Rectal smooth muscle tissue (tissue), 1 donor: ENCODE data around the gene ST3GAL5.

Experiments
- H3K27ac ChIP-seq: one replicate; pipeline ENCODE4 v1.7.0; 2013; ENCODE audit warnings: low read depth, low read length, inconsistent platforms
- H3K27me3 ChIP-seq: one replicate; pipeline ENCODE4 v1.7.0; 2013; ENCODE audit warnings: low read length; ENCODE audit not compliant: control insufficient read depth, insufficient read depth
- H3K36me3 ChIP-seq: one replicate; pipeline ENCODE4 v1.7.0; 2013; ENCODE audit warnings: low read length; ENCODE audit not compliant: control insufficient read depth, insufficient read depth
- H3K4me1 ChIP-seq: one replicate; pipeline ENCODE4 v1.7.0; 2013; ENCODE audit warnings: low read length; ENCODE audit not compliant: control insufficient read depth, insufficient read depth
- H3K4me3 ChIP-seq: one replicate; pipeline ENCODE4 v1.7.0; 2013; ENCODE audit warnings: low read length
- H3K9ac ChIP-seq: one replicate; pipeline ENCODE4 v1.7.0; 2013; ENCODE audit warnings: low read length

Gene ST3GAL5

DNA sequence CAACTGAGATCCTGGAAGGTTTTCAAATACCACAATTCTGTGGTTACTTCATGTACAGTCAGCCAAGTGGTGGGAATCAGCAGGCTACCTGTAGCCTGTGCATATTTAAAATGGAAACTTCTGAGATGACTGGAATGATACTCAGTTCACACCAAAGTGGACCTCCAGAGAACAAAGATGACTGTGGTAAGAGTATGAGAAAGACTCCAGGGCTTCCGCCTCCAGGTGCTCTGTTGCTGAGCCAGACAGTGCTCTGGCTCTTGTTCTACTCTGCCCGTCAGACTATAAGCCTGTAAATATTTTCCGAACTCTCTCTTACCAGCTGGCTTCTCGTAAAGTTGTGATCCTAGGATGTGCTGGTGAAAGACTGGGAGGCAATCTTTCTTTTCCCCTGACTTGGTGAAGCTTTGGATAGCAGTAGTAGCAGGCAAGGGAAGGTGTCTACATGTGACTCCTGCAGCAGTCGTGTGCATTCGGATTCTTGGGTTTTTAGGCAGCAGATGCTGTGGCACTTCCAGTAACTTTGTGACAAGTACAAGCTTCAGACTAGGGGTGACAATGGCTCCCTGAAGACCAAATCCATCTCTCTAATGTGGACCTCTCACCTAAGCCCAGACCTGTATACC is 23.1 kb downstream of the ST3GAL5 start:
- H3K4me3 ChIP-seq = no peak overlapping the region
- no peak overlapping the region for H3K27ac ChIP-seq
- no peaks in the 10 kb centered on the region for H3K36me3 ChIP-seq
- H3K9ac ChIP-seq = no peak overlapping the region
- no peaks in the 10 kb centered on the region for H3K4me1 ChIP-seq
- H3K27me3 ChIP-seq = no peaks in the 10 kb centered on the region

GRCh38 chr2:85864654-85865053 is 24.1 kb downstream of the ST3GAL5 start:
- H3K27ac ChIP-seq = no peak overlapping the region
- H3K36me3 ChIP-seq = no peaks in the 10 kb centered on the region
- H3K27me3 ChIP-seq = no peaks in the 10 kb centered on the region
- H3K9ac ChIP-seq = no peak overlapping the region
- no peak overlapping the region for H3K4me3 ChIP-seq
- no peaks in the 10 kb centered on the region for H3K4me1 ChIP-seq

DNA sequence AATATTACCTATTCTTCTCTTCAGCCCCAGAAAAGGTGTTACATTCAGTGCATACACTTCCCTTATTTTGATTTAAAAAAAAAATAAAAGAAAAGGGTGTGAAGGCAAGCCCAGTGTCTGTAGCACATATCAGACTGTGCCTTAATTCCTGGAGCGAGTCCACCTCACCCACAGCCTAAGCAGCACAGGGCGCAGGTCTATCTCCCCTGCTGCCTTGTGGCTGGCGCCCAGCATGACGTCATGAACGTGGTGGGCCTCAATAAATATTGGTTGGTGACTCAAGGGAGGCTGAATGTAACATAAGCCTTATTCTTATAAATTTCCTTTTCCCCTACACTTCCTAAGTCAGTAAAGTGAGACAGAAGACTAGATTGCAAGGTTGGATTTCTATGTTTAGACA is 26.4 kb downstream of the ST3GAL5 start:
- Histone ChIP-seq H3K4me3 (no peak overlapping the region), H3K27me3 (no peaks in the 10 kb centered on the region), H3K4me1 (no peaks in the 10 kb centered on the region), H3K36me3 (peaks cover 2% of the 10 kb centered on the region), H3K27ac (no peak overlapping the region), H3K9ac (no peak overlapping the region)

- Histone ChIP-seq H3K4me1 (no peaks in the 10 kb centered on the region), H3K9ac (no peak overlapping the region), H3K4me3 (no peak overlapping the region), H3K27ac (no peak overlapping the region), H3K27me3 (no peaks in the 10 kb centered on the region), H3K36me3 (peaks cover 2% of the 10 kb centered on the region)
Measured at GRCh38 chr2:85861650-85862049, 27.1 kb downstream of the ST3GAL5 start.

DNA sequence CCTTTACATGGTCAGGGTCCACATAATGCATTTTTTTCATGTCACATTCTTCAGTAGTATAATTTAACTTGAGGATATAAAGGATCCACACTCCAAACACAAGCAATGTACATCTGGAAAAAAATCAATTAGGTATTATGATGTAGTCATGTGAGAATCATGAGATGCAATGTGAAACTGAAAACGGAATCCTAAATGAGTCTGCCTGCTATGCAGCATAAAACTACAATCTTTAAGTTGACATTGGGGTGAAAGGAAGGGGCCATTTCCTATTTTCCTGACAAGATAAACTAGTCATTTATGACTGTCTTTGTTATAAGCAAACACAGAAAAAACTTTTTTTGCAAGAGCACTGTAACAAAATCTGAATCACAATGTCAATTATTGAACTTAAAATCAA is 27.6 kb downstream of the ST3GAL5 start:
- no peaks in the 10 kb centered on the region for H3K4me1 ChIP-seq
- H3K36me3 ChIP-seq = peaks cover 2% of the 10 kb centered on the region
- H3K9ac ChIP-seq = no peak overlapping the region
- H3K27ac ChIP-seq = no peak overlapping the region
- no peak overlapping the region for H3K4me3 ChIP-seq
- no peaks in the 10 kb centered on the region for H3K27me3 ChIP-seq

DNA sequence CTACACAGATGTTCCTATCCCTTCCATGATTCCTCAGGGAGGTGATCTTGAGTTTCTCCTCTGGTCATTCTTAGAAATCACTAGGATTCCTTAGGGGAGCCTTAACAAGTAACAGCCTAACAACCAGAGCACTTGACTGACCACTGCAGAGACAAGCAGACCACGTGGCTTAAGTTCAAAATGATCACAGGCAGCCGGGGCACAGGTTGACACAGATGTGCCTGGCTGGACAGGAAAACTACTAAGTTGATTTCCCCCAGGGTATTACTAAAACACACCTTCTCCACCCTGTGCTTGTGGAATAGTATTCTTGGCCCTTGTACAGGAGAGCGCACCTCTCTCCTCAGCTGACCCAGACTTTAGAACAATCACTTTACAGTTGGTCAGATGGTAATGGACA is 29.9 kb downstream of the ST3GAL5 start:
- H3K4me1 ChIP-seq = no peaks in the 10 kb centered on the region
- H3K27ac ChIP-seq = no peak overlapping the region
- no peak overlapping the region for H3K9ac ChIP-seq
- no peak overlapping the region for H3K4me3 ChIP-seq
- peaks cover 2% of the 10 kb centered on the region for H3K36me3 ChIP-seq
- no peaks in the 10 kb centered on the region for H3K27me3 ChIP-seq

GRCh38 chr2:85854897-85855296 is 33.9 kb downstream of the ST3GAL5 start:
- H3K27ac ChIP-seq = no peak overlapping the region
- H3K27me3 ChIP-seq = no peaks in the 10 kb centered on the region
- peaks cover 2% of the 10 kb centered on the region for H3K36me3 ChIP-seq
- no peak overlapping the region for H3K9ac ChIP-seq
- H3K4me3 ChIP-seq = no peak overlapping the region
- H3K4me1 ChIP-seq = peaks cover 5% of the 10 kb centered on the region

DNA sequence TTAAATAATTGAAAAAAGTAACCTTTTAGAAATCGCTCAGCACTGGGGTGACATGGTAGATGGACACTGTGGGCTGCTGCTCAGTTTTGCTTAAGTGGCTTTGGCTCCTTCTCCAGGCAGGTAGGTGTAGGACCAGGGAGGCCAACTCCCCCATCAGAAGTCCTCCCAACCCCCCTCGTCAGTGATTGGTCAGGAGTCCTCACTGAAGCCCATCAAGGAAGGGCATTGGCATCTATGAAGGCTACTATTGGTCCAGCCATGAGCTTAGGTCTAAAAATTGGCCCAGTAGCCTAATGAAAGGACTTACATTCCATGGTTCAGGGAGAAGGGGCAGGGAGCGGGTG is 34.7 kb downstream of the ST3GAL5 start:
- H3K4me3 ChIP-seq = peak overlapping the region; percentile 12
- no peak overlapping the region for H3K9ac ChIP-seq
- H3K36me3 ChIP-seq = peaks cover 2% of the 10 kb centered on the region
- no peak overlapping the region for H3K27ac ChIP-seq
- no peaks in the 10 kb centered on the region for H3K27me3 ChIP-seq
- H3K4me1 ChIP-seq = peaks cover 5% of the 10 kb centered on the region

DNA sequence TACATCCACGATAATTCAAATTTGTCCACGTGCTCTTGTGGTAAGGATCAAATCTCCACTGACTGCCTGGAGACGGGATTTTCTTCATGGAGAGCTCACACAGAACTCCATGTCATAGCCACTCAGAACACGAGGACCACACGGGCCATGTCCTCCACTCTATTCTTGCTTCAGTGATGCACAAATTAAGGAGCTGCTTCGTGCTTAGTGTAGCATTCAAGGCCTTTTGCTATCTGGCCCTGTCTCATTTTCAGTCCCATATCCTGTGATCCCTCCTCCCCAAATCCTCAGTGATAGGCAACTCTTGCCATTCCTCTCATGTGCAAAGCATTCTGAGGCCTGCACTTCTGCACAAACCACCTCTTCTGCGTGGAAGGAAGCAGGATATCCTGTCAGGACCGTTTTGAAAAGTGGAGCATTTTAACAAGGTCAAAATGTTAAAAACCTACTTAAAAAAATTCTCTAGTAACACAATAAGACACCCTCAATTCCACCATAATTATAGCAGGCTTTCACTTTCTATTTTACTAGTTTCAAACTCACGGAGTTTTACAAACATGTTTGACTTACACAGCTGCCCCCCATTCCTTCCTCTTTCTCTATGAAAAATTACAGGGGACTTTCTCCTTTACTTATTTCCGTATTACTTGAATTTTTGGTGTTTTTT is 35.2 kb downstream of the ST3GAL5 start:
- Histone ChIP-seq H3K9ac (no peak overlapping the region), H3K4me1 (peaks cover 5% of the 10 kb centered on the region), H3K27me3 (no peaks in the 10 kb centered on the region), H3K36me3 (no peaks in the 10 kb centered on the region), H3K27ac (no peak overlapping the region), H3K4me3 (peak overlapping the region; percentile 1)

DNA sequence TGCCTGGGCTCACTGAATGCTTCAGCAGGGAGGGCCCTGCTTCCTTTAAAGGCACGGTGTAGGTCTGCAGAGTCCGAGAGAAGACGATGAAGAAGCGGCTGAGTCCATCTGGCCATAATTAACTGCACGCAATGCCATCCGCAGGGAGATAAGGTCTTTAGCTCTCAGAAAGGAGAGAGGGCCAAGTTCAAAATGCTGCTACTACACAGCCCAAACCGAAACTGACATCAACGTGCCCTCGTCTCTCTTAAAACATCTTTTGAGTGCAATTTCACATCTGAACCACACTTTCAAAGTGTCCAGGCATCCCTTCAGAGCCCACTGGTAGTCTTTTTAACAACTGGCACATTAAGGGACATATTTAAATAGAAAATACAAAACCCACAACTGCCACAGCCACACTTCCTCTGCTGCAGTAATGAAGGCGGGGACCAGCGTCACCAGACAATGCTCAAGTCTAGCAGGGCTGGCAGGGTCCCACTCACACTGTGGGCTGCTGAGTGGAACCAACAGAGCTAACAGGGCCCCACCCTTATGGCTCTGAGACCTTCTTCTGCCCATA is 35.8 kb downstream of the ST3GAL5 start:
- no peaks in the 10 kb centered on the region for H3K36me3 ChIP-seq
- H3K27ac ChIP-seq = no peak overlapping the region
- peaks cover 5% of the 10 kb centered on the region for H3K4me1 ChIP-seq
- H3K27me3 ChIP-seq = no peaks in the 10 kb centered on the region
- H3K4me3 ChIP-seq = peak overlapping the region; percentile 2
- no peak overlapping the region for H3K9ac ChIP-seq

DNA sequence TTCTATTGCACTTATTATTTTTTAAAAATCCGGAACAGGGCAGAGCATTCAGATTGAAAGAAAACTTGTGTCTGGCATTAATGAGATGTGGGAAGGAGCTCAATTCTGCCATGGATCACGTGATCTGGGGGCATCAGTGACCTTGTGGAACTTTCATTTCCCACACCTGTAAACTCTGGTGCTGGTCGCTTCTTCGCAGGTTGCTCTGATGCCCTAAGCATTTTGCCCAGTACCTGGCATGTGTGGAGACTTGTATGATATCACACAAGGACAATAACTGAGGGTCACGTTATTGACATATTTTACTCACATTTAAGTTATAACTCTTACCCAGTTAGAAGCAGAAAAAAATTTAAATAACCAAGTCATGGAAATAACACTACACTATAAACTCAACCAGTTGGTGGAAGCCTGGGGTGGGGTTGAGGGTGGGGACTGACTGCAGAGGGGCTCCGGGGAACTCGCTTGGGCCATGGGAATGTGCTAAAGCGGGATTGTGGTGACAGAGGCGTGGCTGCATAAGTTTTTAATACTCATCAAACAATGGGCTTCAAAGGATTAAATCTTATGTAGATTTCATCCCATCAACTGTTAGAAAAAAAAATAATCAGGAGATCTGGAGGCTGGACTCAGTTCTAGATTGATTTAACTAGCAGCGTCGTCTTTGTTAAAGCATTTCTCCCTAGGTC is 36.5 kb downstream of the ST3GAL5 start:
- no peak overlapping the region for H3K27ac ChIP-seq
- peaks cover under 1% of the 10 kb centered on the region for H3K36me3 ChIP-seq
- H3K9ac ChIP-seq = no peak overlapping the region
- no peaks in the 10 kb centered on the region for H3K27me3 ChIP-seq
- peaks cover 5% of the 10 kb centered on the region for H3K4me1 ChIP-seq
- no peak overlapping the region for H3K4me3 ChIP-seq

DNA sequence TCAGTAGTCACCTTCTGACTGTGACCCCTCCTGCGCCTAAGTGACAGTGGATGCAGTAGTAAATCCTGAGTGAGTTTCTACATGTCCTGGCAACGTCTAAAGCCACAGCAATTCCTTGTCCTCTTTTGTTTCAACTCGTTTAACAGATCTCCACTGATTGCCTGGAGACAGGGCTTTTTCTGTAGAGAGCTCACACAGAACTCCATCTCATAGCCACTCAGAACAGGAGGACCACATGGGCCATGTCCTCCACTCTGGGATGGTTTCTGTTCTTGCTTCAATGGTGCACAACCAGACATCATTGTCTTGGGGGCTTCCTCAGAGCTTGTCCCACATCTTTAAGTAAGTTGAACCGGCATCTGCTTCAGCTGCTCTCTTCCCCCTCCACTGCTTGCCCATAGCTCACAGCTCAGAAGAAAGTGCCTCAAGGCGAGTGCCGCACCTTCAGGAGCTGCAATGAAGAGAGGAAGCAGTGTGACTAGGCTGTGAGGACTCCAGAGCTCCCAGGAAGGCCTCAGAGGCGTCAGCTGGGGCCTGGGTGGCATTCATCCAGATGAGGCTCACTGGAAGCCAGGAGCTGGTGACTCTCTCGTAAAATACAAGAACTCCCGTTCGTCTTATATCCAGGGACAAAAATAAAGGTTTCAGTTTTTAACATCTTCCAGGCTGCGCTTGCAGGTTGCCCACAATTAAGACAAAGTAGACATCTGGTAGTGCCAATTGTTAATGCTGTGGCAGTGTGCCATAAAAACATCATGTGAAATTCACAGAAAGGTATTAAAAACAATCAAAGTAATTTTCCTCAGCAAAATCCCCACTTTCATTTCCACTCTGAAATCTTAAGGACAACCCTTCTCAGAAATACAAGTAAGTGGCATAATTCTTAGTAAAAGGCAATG is 37.3 kb downstream of the ST3GAL5 start:
- Histone ChIP-seq H3K27ac (no peak overlapping the region), H3K9ac (no peak overlapping the region), H3K4me1 (peaks cover 5% of the 10 kb centered on the region)

More for the DNA sequence above, 37.3 kb downstream of the ST3GAL5 start:
- peaks cover 4% of the 10 kb centered on the region for H3K36me3 ChIP-seq
- no peak overlapping the region for H3K4me3 ChIP-seq
- no peaks in the 10 kb centered on the region for H3K27me3 ChIP-seq
